SK-N-MC (cell line): ENCODE measurements around the gene MAPKAPK2.

ENCODE experiments used
- EZH2 ChIP-seq: fragments of 200-600 bp; sonication (generic); IDR thresholded peaks from one replicate; pipeline ENCODE4 v1.6.1; 2017; ENCODE audit warnings: antibody characterized with exemption
- FOXP2 ChIP-seq: optimal IDR thresholded peaks from 2 replicates; pipeline ENCODE3; 2011; ENCODE audit warnings: mild to moderate bottlenecking, moderate library complexity; ENCODE audit not compliant: insufficient read depth; ENCODE audit errors: extremely low read length, control extremely low read depth
- POLR2AphosphoS5 ChIP-seq: IDR thresholded peaks from 2 replicates; pipeline ENCODE4 v1.6.1; 2012; ENCODE audit warnings: mild to moderate bottlenecking, low read depth, low read length, borderline replicate concordance

DNA sequence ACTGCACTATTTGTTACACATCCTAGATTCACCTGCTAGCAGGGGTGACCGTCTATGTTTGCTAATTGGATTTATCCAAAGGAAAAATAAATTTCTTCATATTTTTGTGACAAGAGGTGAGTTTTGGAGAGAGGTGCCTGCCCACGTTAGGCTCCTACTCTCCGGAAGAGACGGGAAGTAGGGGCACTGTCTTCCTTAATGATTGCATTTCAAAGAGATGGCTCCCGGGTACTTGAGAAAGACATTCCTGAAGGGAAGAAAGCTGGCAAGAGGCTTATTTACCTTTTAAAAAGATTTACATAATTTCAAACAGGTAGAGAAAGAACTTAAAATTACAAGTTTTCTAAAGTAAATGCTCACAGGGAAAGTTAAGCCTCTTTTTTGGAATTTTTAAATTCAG lies 67.2 kb downstream of the MAPKAPK2 start:
- TF ChIP-seq POLR2AphosphoS5: no peak
- no peak for TF ChIP-seq EZH2
- no peak for TF ChIP-seq FOXP2
